GM19372 (cell line): Measurements from ENCODE around the gene TMEM95.
A peak's percentile ranks its signal among the peaks of the same experiment; 100 is the strongest.

ENCODE experiments used
- ATAC-seq: cut with Tn5 transposase; IDR thresholded peaks from one replicate; pipeline ENCODE4 v1.9.1; 2021; ENCODE audit warnings: mild to moderate bottlenecking, low read depth, moderate library complexity; ENCODE audit not compliant: unreplicated experiment

Gene TMEM95

DNA sequence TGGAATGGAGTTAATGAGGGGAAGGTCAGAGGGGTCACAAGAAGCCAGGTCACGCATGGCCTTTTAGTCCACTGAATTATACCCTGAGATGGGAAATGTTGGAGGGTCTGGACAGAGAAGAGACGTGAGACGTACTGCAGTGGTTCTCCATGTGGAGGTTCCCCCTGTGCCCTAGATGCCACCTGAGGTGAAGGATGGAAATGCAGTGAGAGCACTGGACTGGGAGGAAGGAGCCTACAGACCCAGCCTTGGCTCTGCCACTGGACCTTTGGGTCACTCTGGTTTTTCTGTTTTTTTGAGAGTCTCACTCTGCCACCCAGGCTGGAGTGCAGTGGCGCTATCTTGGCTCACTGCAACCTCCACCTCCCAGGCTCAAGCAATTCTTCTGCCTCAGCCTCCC lies 41.2 kb downstream of the TMEM95 start:
- no peak for ATAC-seq

DNA sequence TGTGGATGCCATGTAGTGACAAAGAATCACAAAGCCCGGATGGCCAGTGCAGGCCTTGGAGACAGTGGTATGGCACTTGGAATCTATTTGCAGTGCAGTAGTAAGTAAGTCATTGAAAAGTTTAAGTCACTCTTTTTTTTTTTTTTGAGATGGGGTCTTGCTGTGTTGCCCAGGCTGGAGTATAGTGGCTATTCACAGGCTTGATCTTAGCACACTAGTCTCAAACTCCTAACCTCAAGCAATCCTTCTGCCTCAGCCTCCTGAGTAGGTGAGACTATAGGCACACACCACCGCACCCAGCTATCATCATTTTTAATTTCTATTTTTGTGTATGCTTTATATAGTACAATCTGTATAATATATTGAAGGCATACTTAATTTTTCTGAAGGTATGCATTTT lies 43.7 kb downstream of the TMEM95 start:
- ATAC-seq = no peak

DNA sequence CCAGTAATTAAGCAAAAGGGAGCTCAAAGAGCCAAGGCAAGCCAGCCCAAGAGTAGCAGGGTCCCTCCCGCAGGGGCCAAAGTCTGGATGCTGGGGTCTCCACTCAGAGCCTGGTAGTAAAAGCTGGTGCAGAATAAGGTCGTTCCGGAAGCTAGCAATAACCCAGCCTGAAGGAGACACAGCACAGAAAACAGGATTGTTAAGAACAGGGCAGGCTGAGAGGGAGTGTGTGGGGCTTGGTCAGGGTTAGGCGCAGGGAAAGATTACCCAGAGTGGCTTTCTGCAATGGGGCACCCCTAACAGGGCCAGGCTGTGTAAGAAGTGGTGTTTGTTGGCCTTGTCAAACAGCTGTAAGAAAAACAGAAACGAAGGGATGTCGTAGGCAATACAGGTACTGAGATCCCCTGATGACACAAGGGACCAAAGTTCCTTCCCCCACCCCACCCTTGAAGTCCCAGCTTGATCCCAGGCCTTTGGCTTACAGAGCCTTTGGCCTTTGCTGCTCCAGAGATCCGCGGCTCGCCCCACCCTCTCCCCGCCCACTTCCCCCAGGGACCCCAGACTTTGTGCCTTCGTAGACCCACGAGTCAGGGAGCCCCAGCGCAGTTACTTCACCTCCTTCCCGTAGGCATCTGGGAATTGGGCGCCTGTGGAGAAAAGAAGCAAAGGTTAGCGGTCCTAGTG lies 48.2 kb downstream of the TMEM95 start:
- ATAC-seq = no peak

DNA sequence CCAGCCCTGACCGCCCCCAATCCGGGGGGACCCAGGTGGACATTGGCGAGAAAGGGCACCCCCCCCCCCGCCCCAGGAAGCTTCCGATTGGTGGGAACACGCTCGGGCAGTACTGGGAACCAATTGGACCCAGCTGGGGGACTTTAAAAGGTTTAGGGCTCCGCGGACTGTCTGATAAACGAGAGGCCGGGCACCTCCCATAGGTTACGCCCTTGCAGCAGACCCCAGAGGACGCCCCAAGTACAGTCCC lies 48.7 kb downstream of the TMEM95 start:
- peak; percentile 12 for ATAC-seq

DNA sequence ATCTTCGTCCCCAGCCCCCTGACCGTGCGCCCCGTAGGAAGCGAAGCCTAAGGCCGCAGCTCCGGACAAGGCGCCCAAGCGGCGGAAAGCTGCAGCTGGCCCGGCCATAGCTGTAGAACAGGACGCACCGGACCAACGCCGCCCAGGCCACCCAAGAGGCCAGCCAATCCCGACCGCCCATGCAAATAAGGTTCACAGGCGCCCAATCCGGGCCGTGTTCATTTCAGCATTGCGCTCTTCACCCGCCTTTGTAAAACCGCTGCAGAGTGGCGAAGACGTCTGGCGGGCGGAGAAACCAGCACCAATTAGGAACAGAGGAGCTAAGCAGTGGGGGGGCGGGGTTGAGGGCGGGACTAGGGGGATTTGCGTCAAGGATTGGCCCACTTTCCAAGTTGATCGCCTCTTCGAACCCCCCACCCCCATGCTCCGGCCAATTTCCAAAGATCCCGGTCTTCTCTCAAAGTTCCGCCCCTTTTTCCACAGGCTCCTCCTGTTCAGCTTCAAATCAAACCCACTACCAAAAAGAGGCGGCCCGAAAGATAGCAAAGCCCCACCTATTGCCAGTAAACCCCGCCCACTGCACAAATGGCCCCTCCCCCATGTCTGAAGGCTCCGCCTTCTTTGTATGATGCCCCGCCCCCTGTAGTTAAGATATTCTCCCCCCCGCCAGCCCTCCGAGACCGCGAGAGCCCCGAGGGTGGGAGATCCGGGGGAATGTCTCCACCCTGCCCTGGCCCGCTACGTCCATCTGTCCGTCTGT lies 49.2 kb downstream of the TMEM95 start, which contains the start of gene TMEM256:
TMEM256 (minus strand) TSS at position 121 of the 760 bp plus-strand sequence; CDS start at position 108, 13 bp downstream.
- ATAC-seq = peak; percentile 93

DNA sequence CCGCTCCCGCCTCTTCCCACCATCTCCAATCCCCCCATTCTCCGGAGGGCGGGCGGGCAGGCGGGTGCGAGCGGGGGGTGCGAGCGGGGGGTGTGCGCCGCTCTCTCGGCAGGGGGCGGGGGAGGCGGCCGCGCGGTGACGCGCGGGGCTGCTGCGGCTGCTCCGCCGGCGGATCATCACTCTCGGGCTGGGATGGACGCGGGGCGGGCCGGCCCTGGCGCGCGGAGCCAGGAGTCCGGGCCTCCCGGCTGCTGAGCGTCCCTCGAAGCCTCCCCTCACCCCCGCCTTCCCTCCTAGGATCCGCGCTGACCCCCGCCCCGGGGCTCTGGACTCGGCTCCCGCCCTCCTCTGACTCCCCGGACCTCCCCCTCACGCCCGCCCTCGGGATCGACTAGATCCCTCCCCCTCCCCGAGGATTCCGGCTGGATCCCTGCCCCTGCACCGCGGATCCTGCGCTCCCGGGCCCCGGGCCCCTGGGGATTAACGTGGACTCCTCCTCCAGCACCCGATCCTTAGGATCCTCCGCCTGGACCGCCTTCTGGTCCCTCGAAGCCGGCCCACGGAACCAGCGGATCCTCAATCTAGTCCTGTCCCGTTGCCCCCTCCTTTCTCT lies 49.9 kb downstream of the TMEM95 start:
- no peak for ATAC-seq

DNA sequence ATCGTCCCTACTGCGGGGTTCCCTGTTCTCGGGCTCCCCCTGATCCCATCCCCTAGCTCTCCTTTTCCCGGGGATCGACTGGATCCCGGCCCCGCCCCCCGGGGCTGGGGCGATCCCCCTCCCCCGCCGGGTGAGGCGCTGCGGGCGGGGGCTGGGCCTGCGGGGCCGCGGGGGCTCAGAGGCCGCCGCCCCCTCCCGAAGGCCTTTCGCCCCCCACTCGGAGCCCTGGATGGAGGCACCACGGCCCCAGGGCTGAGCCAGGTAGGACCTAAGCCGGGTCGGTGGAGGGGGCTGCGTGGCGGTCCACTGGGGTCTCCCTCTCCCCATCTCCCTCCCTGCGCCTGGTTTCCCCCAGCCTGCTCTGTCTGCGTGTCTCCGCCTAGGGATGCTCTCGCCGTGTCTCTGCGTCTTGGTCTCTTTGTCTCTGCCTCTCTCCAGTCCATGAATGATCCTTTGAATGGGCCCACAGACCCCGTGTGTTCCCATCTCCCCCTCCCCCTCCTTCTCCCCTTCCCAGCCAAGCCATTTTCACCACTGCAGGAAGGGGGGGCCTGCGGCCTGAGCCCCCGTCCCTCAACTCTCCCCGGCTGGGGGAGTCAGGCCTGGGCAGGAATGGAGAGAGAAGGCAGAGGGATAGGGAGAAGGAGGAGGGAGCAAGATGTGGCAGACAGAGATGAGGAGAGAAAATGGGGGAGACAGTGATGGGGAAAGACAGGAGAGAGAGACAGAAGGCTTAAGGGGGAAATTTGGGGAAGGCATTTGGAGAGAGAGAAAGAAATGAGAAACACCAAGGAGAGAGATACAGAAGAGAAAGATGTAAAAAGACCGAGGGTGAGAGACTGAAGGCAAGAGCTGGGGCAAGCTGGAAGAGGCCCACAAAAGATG lies 50.6 kb downstream of the TMEM95 start:
- no peak for ATAC-seq

DNA sequence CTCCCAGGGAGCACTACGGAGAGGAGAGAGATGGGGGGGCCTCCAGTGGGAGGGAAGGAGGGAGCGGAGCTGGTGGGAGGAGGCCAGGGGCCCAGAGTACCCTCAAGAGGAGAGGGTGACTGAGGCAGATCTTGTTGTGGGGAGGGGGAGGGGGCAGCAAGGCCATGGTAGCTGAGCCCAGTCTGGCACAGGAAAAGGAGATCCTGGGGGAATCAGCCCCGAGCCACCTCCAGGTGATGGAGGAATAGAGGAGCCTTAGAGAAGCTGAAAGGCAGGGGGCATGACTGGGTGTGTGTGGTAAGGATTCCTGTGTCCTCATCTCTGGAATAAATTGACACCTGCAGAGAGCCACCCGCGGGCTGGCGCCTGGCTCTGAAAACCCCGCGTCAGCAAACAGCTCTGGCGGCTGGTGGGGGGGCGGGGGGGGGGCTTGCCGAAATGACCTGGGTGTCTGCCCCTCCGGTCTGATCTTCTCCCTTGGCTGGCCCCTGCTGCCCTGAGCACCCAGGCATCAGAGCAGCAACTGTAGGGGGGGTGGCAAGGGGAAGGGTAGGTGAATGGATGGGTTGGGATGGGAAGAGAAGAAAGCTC lies 51.4 kb downstream of the TMEM95 start:
- ATAC-seq = no peak
